Activated CD8-positive, alpha-beta memory T cell treated with anti-CD3 and anti-CD28 coated beads, Interleukin-2, amount 10 ng/mL, durations not matched to agents 7 days and 5 days (primary cell): ENCODE measurements around the gene ADAMTS12. TPM values are rescaled to one million over a fixed set of nuclear protein-coding genes. Genes with fewer than 3 reads are reported as not detected.
A peak's percentile ranks its signal among the peaks of the same experiment; 100 is the strongest.
"Not testable (repeated sequence)": the region's sequence is repeated elsewhere in the genome, so short reads cannot be mapped to it uniquely, and the experiment has no call there.

ENCODE experiments used
- ATAC-seq: fragments of 150-1000 bp; cut with Tn5 transposase; one replicate; pipeline ENCODE4 v1.10.0; 2021; ENCODE audit warnings: moderate library complexity
- CTCF ChIA-PET: fragments of 350-600 bp; sonication (Branson Sonifier 250); formaldehyde crosslinking; loops from one replicate; lab custom pipeline; 2021; ENCODE audit warnings: antibody characterized with exemption; lab: Charles Lee
- DNase-seq: peaks from one replicate; pipeline ENCODE4 v3.0.0-alpha.2; 2020
- H3K27ac Mint-ChIP-seq: one replicate; pipeline ENCODE4 v1.8.0; 2021; ENCODE audit warnings: mild to moderate bottlenecking, mixed read lengths
- H3K27me3 Mint-ChIP-seq: one replicate; pipeline ENCODE4 v1.8.0; 2021; ENCODE audit warnings: mixed read lengths
- H3K36me3 Mint-ChIP-seq: one replicate; pipeline ENCODE4 v1.8.0; 2021; ENCODE audit warnings: mild to moderate bottlenecking, mixed read lengths
- H3K4me1 Mint-ChIP-seq: one replicate; pipeline ENCODE4 v1.8.0; 2021; ENCODE audit warnings: mixed read lengths
- H3K4me3 Mint-ChIP-seq: one replicate; pipeline ENCODE4 v1.8.0; 2021; ENCODE audit warnings: mild to moderate bottlenecking, moderate library complexity, mixed read lengths
- H3K9me3 Mint-ChIP-seq: one replicate; pipeline ENCODE4 v1.8.0; 2022; ENCODE audit warnings: low read depth, mixed read lengths
- total RNA-seq, 2 experiments: library from RNA; stranded (reverse); gene quantifications; one replicate each; pipeline ENCODE4 v1.2.3, GENCODE V29; 2021

The ADAMTS12 gene
- total RNA-seq, 2 experiments from 2014 or later = not detected

DNA sequence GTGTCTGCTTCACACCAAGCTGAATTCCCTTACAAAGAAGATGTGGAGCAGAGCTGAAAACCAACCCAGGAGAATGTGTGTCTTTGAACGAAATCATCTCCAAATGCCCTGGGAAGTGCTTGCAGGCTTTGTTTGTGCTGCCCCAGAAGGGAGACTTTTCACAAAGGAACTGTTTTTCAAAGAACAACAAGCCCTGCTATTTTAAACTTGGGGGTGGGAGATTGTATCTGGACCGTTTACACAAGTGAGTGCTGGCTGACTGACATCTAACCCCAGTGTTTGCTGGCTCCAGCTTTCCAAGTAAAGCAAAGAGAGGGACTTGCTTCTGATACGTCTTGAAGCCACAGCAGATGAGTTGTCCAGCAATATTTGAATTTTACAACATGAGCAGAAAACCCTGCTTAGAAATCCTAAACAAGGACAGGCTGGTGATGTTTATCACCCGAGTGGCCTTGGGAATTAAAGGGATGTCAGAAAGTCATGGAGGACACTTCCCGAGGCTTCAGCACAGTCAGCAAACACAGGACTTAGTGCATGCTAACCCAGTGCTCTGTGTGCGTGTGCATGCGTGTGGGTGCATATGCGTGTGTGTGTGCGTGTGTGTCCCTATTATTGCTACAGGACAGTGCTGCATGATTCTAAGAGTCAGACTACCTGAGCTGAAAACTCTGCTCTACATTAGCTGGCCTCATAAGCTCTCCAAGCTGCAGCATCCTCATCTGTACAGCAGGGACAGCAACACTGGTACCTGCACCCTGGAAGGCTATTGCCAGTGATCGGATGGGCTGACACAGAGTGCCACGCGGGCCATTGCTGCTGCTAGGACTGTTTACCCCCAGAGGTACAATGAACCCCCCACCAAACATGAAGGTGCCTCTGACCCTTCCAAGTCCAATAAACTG is 1.4 kb downstream of the ADAMTS12 start:
- H3K27me3 Mint-ChIP-seq = peaks cover 44% of the 10 kb centered on the region
- H3K9me3 Mint-ChIP-seq = no peaks in the 10 kb centered on the region
- H3K4me1 Mint-ChIP-seq = no peaks in the 10 kb centered on the region
- no peak overlapping the region for H3K27ac Mint-ChIP-seq
- H3K4me3 Mint-ChIP-seq = no peak overlapping the region
- DNase-seq = no peak
- CTCF ChIA-PET = no interaction called here
- no peaks in the 10 kb centered on the region for H3K36me3 Mint-ChIP-seq
- no peak for ATAC-seq

DNA sequence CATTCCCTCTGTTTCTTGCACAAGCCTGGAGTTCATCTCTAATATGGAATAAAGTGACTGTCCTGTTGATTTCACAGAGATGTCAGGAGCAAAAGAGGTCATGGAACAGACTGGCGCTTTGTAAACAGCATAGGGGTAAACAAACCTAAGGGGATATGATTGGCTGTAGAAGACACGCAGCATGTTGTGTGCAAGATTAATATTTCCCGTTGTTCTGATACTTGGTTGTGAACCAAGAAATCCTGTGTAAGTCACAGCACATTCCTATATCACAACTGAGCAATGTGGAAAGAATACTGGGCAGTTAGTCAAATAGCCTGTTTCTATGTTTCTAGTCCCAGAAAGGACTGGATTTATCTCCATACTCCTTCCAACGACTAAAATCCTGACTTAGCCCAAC is 3.2 kb downstream of the ADAMTS12 start:
- no peaks in the 10 kb centered on the region for H3K36me3 Mint-ChIP-seq
- CTCF ChIA-PET = no interaction called here
- ATAC-seq = no peak
- H3K9me3 Mint-ChIP-seq = no peaks in the 10 kb centered on the region
- peaks cover 33% of the 10 kb centered on the region for H3K27me3 Mint-ChIP-seq
- H3K27ac Mint-ChIP-seq = no peak overlapping the region
- no peak for DNase-seq
- no peak overlapping the region for H3K4me3 Mint-ChIP-seq
- H3K4me1 Mint-ChIP-seq = no peaks in the 10 kb centered on the region

DNA sequence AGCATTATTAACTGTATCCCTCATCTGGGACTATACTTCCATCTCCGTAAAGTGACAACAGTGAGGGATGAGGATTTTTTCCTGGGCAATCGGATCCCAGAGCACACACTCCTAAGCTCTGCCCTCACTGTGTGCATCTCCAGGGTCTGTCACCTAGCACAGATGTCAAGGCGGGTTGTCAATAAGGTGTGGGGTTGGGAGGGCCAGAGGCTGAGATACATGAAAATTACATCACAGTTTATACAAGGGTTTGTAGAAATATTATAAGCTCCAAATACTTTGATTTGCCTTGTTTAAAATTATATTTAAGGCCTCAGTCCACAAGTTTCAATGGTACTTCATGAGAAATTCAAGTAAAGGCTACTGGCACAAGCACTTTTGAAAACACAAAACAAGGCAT is 4.5 kb downstream of the ADAMTS12 start:
- H3K27ac Mint-ChIP-seq = no peak overlapping the region
- no peak for ATAC-seq
- CTCF ChIA-PET = no interaction called here
- no peak for DNase-seq
- H3K27me3 Mint-ChIP-seq = peaks cover 20% of the 10 kb centered on the region
- no peak overlapping the region for H3K4me3 Mint-ChIP-seq
- H3K36me3 Mint-ChIP-seq = no peaks in the 10 kb centered on the region
- no peaks in the 10 kb centered on the region for H3K4me1 Mint-ChIP-seq
- no peaks in the 10 kb centered on the region for H3K9me3 Mint-ChIP-seq

DNA sequence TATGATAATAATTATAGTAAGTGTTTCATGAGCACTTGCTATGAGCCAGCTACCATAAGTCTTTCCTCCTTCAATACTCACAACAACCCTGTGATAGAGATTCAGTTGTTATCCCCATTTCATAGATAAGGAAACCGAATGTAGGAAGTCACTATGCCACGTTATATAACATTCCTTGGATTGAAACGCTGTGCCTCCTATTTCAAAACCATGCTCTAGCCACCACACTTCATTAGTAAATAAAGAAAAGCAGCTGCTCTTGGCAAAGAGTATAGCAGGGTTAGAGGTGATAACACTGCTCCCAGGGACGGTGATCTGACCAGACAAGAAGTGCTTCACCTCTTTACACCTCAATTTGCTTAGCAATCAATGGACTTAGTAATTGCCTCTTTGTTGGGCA is 5.5 kb downstream of the ADAMTS12 start:
- Mint-ChIP-seq H3K4me3 (no peak overlapping the region), H3K27ac (no peak overlapping the region), H3K4me1 (no peaks in the 10 kb centered on the region), H3K27me3 (peaks cover 13% of the 10 kb centered on the region), H3K36me3 (no peaks in the 10 kb centered on the region), H3K9me3 (no peaks in the 10 kb centered on the region)
- DNase-seq (no peak), ATAC-seq (no peak)
- CTCF ChIA-PET = no interaction called here

DNA sequence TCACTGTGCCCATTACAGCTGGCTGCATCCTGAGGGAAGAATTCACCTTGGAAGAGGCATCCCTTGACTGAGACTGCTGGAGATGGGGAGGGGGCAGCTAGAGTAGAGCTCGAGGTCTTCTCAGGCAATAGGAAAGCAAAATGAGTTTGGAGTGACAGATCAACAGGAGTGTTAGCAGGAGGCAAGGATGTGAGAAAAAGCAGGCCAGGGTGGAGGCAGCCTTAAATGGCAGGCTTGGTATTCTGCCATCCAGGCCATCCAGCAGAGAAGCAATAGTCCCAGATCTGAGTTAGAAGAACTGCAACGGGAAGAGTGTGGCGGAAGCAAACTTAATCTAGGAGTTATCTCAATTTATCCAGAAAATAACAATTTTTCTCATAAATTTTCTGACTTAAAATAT is 6.1 kb downstream of the ADAMTS12 start:
- Mint-ChIP-seq H3K4me3 (no peak overlapping the region), H3K27ac (no peak overlapping the region), H3K4me1 (no peaks in the 10 kb centered on the region), H3K27me3 (peaks cover 7% of the 10 kb centered on the region), H3K36me3 (no peaks in the 10 kb centered on the region), H3K9me3 (no peaks in the 10 kb centered on the region)
- ATAC-seq (no peak), DNase-seq (no peak)
- CTCF ChIA-PET = no interaction called here

DNA sequence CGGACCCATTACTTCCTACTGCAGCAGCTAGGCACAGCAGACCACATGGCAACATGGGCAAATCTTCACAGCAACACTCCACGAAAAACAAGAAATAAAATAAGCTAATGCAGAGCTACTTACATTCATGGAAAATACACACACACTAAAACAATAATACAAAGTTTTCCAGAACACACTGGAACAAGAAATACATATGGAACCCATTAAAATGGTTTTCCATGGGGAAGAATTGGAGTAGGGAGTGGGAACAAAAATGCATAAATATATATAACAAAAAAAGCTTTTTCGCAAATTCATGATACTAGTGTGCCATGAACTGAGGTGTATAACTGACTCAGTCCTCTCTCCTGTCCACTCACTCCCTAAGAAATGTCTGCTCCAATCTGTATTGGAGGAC is 8.3 kb downstream of the ADAMTS12 start:
- H3K27ac Mint-ChIP-seq = no peak overlapping the region
- no peaks in the 10 kb centered on the region for H3K36me3 Mint-ChIP-seq
- H3K9me3 Mint-ChIP-seq = no peaks in the 10 kb centered on the region
- ATAC-seq (no peak), DNase-seq (no peak)
- CTCF ChIA-PET = no interaction called here
- H3K4me3 Mint-ChIP-seq = no peak overlapping the region
- no peaks in the 10 kb centered on the region for H3K4me1 Mint-ChIP-seq
- no peaks in the 10 kb centered on the region for H3K27me3 Mint-ChIP-seq

DNA sequence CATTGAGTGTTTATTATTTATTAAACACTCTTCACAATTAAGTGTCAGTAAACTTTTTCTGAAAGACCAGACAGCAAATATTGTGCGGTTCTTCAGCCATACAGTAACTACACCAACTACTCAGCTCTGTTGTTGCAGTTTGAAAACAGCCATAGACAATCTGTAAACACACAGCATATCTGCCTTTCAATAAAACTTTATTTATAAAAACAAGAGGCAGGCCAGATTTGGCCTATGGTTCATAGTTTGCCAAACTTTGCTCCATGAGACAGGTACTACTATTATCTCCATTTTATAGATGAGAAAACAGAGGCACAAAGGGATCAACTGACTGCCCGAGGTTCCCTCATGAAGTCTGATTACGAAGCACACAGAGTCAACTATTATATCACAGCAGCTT is 11.5 kb downstream of the ADAMTS12 start:
- DNase-seq = no peak
- H3K27ac Mint-ChIP-seq = no peak overlapping the region
- no peak overlapping the region for H3K4me3 Mint-ChIP-seq
- H3K36me3 Mint-ChIP-seq = no peaks in the 10 kb centered on the region
- ATAC-seq = no peak
- no peaks in the 10 kb centered on the region for H3K4me1 Mint-ChIP-seq
- peaks cover 2% of the 10 kb centered on the region for H3K27me3 Mint-ChIP-seq
- CTCF ChIA-PET = no interaction called here
- H3K9me3 Mint-ChIP-seq = peaks cover 2% of the 10 kb centered on the region

DNA sequence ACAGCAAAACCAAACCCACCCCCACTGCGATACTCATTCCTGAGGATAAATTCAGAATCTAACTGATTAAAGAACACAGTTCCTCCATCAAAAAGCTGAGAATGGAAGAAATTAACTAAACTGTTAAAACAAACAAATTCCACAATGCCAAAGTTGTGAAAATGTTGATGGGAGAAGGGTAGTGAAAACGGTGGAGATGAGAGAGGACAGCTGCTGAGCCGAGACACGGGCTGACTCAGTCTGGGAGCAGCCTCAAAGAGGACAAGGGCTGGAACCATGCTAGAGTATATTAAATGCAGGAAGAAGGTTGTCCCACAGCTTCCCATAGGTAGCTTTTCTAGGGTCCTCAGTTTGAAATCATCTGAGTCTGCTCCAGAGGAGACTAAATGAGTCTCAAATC is 14.3 kb downstream of the ADAMTS12 start:
- H3K27ac Mint-ChIP-seq = no peak overlapping the region
- no peak overlapping the region for H3K4me3 Mint-ChIP-seq
- CTCF ChIA-PET = no interaction called here
- peaks cover 2% of the 10 kb centered on the region for H3K9me3 Mint-ChIP-seq
- DNase-seq = no peak
- ATAC-seq = no peak
- peaks cover 2% of the 10 kb centered on the region for H3K27me3 Mint-ChIP-seq
- no peaks in the 10 kb centered on the region for H3K36me3 Mint-ChIP-seq
- no peaks in the 10 kb centered on the region for H3K4me1 Mint-ChIP-seq

DNA sequence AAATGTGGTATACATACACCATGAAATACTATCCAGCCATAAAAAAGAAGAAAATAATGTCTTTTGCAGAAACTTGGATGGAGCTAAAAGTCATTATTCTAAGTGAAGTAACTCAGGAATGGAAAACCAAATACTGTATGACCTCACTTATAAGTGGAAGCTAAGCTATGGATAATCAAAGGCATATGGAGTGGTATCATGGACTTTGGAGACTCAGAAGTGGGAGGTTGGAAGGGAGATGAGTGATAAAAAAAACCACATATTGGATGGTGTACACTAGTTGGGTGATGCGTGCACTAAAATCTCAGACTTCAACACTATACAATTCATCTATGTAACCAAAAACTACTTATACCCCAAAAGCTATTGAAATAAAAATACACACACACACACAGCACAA is 24.5 kb downstream of the ADAMTS12 start:
- Mint-ChIP-seq H3K4me1 (no peaks in the 10 kb centered on the region), H3K27me3 (peaks cover 8% of the 10 kb centered on the region), H3K36me3 (no peaks in the 10 kb centered on the region), H3K27ac (no peak overlapping the region), H3K4me3 (no peak overlapping the region), H3K9me3 (peaks cover 15% of the 10 kb centered on the region)
- ATAC-seq (no peak), DNase-seq (no peak)
- CTCF ChIA-PET = no interaction called here

DNA sequence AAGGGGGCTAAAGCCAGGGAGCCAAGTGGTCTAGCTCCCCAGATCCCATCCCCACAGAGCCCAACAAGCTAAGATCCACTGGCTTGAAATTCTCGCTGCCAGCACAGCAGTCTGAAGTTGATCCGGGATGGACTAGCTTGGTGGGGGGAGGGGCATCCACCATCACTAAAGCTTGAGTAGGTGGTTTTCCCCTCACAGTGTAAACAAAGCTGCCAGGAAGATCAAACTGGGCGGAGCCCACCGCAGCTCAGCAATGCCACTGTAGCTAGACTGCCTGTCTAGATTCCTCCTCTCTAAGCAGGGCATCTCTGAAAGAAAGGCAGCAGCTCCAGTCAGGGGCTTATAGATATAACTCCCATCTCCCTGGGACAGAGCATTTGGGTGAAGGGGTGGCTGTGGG is 32.6 kb downstream of the ADAMTS12 start:
- H3K4me3 Mint-ChIP-seq, H3K36me3 Mint-ChIP-seq, CTCF ChIA-PET, H3K9me3 Mint-ChIP-seq, H3K4me1 Mint-ChIP-seq, ATAC-seq, H3K27ac Mint-ChIP-seq: not testable (repeated sequence)
- peak; percentile 43 for DNase-seq
- peaks cover 54% of the 10 kb centered on the region for H3K27me3 Mint-ChIP-seq

DNA sequence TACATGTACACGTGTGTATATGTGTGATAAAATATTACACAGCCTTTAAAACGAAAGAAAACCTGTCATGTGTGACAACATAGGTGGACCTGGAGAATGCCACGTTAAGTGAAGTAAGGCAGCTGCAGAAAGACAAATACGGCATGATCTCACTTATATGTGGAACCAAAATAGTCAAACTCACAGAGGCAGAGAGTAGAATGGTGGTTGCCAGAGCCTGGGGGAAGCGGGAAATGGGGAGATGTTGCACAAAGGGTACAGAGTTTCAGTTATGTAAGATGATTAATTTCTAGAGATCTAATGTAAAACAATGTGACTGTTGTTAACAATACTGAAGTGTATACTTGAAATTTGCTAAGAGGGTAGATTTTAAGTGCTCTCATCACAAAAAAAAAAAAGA is 34.8 kb downstream of the ADAMTS12 start:
- ATAC-seq (no peak), DNase-seq (no peak)
- CTCF ChIA-PET = no interaction called here
- Mint-ChIP-seq H3K27me3 (peaks cover 65% of the 10 kb centered on the region), H3K36me3 (no peaks in the 10 kb centered on the region), H3K4me3 (no peak overlapping the region), H3K4me1 (peaks cover 5% of the 10 kb centered on the region), H3K27ac (no peak overlapping the region), H3K9me3 (no peaks in the 10 kb centered on the region)

DNA sequence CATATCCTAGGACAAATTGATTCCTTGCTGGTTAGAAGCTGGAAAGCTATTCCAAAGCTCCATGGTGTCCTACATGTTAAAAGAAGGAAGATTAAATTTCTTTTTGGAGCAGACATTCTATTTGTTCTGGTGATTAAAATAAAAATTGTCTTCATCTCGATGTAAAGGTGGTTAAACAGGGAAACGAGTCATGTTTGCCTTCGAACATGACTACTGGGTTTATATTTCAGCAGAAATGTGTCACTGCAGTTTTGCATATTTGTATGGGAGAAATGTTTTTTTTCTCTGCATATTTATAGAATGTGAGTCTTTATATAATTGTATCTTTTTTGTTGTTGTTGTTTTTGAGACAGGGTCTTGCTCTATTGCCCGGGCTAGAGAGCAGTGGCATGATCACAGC is 36.4 kb downstream of the ADAMTS12 start:
- ATAC-seq (no peak), DNase-seq (no peak)
- Mint-ChIP-seq H3K27me3 (peaks cover 68% of the 10 kb centered on the region), H3K4me1 (peaks cover 8% of the 10 kb centered on the region), H3K36me3 (no peaks in the 10 kb centered on the region), H3K27ac (no peak overlapping the region), H3K9me3 (no peaks in the 10 kb centered on the region), H3K4me3 (no peak overlapping the region)
- CTCF ChIA-PET = no interaction called here

DNA sequence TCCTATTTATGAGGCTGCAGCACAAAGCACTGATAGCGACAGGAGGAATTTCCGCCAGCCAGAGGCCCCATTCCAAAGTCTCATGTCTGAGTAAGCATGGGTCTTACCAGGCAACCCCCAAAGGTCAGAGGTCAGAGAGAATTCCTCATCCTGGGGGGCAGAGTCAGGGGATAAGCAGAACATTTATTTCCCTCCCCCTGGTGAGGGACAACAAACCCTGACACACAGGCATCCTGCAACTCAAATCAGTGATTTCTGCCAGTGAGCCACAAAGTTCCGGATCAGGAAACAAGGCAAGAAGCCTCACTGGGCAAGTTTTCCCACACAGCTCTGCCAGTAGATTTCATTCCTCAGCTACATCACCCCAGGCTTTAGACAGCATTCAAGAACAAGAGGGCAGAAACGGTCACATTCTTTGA is 37.0 kb downstream of the ADAMTS12 start:
- H3K27me3 Mint-ChIP-seq = peaks cover 65% of the 10 kb centered on the region
- no peak for ATAC-seq
- no peaks in the 10 kb centered on the region for H3K36me3 Mint-ChIP-seq
- H3K27ac Mint-ChIP-seq = no peak overlapping the region
- DNase-seq = no peak
- H3K9me3 Mint-ChIP-seq = no peaks in the 10 kb centered on the region
- CTCF ChIA-PET = no interaction called here
- H3K4me1 Mint-ChIP-seq = peaks cover 14% of the 10 kb centered on the region
- no peak overlapping the region for H3K4me3 Mint-ChIP-seq

DNA sequence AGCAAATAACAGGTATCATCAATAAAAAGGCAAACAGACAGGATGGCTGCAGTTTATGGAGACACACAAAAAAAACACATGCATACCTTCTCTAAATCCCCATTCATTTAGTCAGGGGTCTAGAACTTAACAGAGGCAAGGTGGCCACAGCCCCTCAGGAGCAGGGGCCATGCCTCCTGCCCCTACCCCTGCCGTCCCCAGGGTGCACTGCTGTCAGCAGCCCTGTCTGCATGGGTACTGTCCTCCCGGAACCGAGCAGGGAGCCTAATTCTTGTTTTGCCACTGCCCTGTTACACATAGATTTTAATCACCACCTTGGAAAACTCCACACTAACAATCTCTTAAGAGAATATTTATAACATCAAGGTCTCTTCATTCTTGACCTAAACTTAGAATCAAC is 39.0 kb downstream of the ADAMTS12 start:
- Mint-ChIP-seq H3K4me3 (no peak overlapping the region), H3K27ac (no peak overlapping the region), H3K36me3 (no peaks in the 10 kb centered on the region), H3K27me3 (peaks cover 61% of the 10 kb centered on the region), H3K4me1 (peaks cover 11% of the 10 kb centered on the region), H3K9me3 (no peaks in the 10 kb centered on the region)
- ATAC-seq = no peak
- DNase-seq = no peak
- CTCF ChIA-PET = no interaction called here
